ENCODE data around the gene CACNG3.

CACNG3 gene

DNA sequence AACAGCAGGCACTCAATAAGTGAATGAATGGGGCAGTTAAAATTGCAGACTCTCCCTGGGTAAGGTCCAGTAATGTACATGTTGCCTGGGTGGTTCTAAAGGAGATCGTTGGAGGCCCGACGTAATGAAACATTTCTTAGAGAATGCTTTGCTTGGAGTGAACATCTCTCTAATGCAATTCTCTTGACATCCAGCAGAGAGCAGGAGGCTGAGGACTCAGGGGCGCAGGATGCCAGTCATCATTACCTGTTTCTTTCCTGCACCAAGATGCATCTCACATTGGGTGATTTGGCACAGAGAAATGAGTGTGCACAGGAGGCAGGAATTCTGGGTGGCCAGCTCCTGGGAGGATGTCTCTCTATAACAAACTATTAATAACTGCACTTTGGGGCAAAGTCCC, 152.9 kb downstream of the CACNG3 start:
- DNase-seq, result no peak

Measured in inflammatory macrophage treated with lipopolysaccharide for 4 hours (primary cell).